ENCODE measurements around the gene CALML3.

DNA sequence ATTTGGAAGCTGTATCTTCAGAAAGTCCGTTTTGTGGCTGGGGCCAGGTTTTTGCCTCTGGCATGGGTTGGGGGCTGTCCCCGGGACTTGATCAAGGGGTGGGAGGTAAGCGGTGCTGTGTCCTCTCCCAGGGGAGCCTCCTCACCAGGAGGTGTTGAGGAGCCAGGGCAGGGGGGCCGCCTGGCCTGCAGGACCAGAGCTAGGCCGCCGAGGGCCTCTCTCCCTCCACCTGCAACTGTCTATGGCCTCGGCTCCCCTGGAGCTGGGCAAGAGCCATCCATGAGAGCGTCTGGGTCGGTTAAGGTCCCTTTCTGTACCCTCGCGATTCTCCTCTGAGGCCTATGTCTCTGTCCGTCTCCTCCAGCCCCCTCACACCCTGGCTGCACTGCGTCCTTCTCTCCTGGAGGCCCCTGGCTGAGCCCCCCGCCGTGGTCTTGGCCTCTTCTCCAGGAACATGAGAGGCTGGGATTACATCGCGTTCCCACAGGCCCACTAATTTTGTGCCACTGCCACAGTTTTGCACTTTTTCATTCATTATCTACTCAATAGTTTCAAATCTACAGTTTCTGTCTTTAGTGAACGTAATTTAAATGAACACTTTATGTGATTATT is 46.0 kb upstream of the CALML3 start:
- no peak for TF ChIP-seq POLR2A (IDR thresholded peaks at IDR 0.05; ENCODE audit: insufficient read depth in 1 of 2, low read depth in 2 of 2, low read length in 2 of 2)
- TF ChIP-seq, protein P1, sequence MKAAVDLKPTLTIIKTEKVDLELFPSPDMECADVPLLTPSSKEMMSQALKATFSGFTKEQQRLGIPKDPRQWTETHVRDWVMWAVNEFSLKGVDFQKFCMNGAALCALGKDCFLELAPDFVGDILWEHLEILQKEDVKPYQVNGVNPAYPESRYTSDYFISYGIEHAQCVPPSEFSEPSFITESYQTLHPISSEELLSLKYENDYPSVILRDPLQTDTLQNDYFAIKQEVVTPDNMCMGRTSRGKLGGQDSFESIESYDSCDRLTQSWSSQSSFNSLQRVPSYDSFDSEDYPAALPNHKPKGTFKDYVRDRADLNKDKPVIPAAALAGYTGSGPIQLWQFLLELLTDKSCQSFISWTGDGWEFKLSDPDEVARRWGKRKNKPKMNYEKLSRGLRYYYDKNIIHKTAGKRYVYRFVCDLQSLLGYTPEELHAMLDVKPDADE (CRISPR knock-in tag; IDR thresholded peaks at IDR 0.05), result no peak

All from HepG2 (cell line).